HEK293 (cell line): ENCODE measurements around the gene GCK.
A peak's percentile ranks its signal among the peaks of the same experiment; 100 is the strongest.

ENCODE experiments used
- CTCF ChIA-PET: fragments of 350-600 bp; formaldehyde crosslinking; extraction: SDS; loops from one replicate; lab custom pipeline; 2021; ENCODE audit warnings: antibody characterized with exemption; lab: Yijun Ruan, JAX
- POLR2A ChIA-PET: fragments of 300-600 bp; formaldehyde crosslinking; extraction: SDS; loops from one replicate; lab custom pipeline; 2020; ENCODE audit warnings: antibody characterized with exemption, inconsistent platforms; lab: Yijun Ruan, JAX
- H3K27ac ChIP-seq: fragments of 200-500 bp; sonication (Bioruptor generic); 2 replicates; pipeline ENCODE4 v1.5.1; 2014; ENCODE audit warnings: low read depth, low read length, control low read depth, inconsistent platforms; ENCODE audit errors: extremely low read depth
- H3K36me3 ChIP-seq, 2 experiments: fragments of 200-500 bp in 1 of 2; sonication (Bioruptor generic) in 1 of 2; 1 replicate in 1 of 2; 2 replicates in 1 of 2; pipeline ENCODE4 v1.5.1; 2014 to 2017; ENCODE audit warnings: inconsistent platforms in 2 of 2, low read length in 2 of 2; ENCODE audit not compliant: control insufficient read depth in 2 of 2, insufficient read depth in 1 of 2
- H3K4me1 ChIP-seq: fragments of 200-500 bp; sonication (Bioruptor generic); 2 replicates; pipeline ENCODE4 v1.5.1; 2014; ENCODE audit warnings: mild to moderate bottlenecking, low read length, inconsistent platforms; ENCODE audit not compliant: control insufficient read depth, insufficient read depth
- H3K4me3 ChIP-seq: 2 replicates; pipeline ENCODE4 v1.5.1; 2011; ENCODE audit warnings: low read depth, mild to moderate bottlenecking, control low read depth, low read length, moderate library complexity
- H3K9me3 ChIP-seq: fragments of 200-500 bp; sonication (Bioruptor generic); 2 replicates; pipeline ENCODE4 v1.5.1; 2014; ENCODE audit warnings: low read depth, low read length, inconsistent platforms; ENCODE audit not compliant: control insufficient read depth, insufficient read depth
- BCL6B ChIP-seq: fragments of 450-650 bp; formaldehyde crosslinking; IDR thresholded peaks from 2 replicates; pipeline ENCODE4 v1.5.1; 2017; ENCODE audit warnings: missing biosample characterization, missing genetic modification characterization
- GLI2 ChIP-seq: fragments of 450-650 bp; formaldehyde crosslinking; IDR thresholded peaks from 2 replicates; pipeline ENCODE4; 2017; ENCODE audit warnings: missing biosample characterization, missing genetic modification characterization, low read depth, borderline replicate concordance
- HOXA7 ChIP-seq: sonication (generic); formaldehyde crosslinking; IDR thresholded peaks from 2 replicates; pipeline ENCODE4 v1.8.1; 2022; ENCODE audit warnings: missing genetic modification reagents, borderline replicate concordance
- KLF10 ChIP-seq: fragments of 450-650 bp; IDR thresholded peaks from 2 replicates; pipeline ENCODE4 v1.5.1; 2018; ENCODE audit warnings: missing biosample characterization, mild to moderate bottlenecking, missing genetic modification characterization
- MEIS1 ChIP-seq: sonication (generic); formaldehyde crosslinking; IDR thresholded peaks from 2 replicates; pipeline ENCODE4 v1.8.1; 2022; ENCODE audit warnings: missing genetic modification reagents, mild to moderate bottlenecking, borderline replicate concordance
- PRDM2 ChIP-seq: fragments of 450-650 bp; formaldehyde crosslinking; IDR thresholded peaks from 2 replicates; pipeline ENCODE4 v1.5.1; 2016; ENCODE audit warnings: missing biosample characterization, missing genetic modification characterization, borderline replicate concordance
- ZBTB17 ChIP-seq: fragments of 450-650 bp; formaldehyde crosslinking; IDR thresholded peaks from 2 replicates; pipeline ENCODE4 v1.5.1; 2016; ENCODE audit warnings: missing biosample characterization, missing genetic modification characterization
- ZIC2 ChIP-seq: fragments of 450-650 bp; formaldehyde crosslinking; IDR thresholded peaks from 2 replicates; pipeline ENCODE4 v1.5.1; 2016; ENCODE audit warnings: missing biosample characterization, missing genetic modification characterization
- ZNF140 ChIP-seq: fragments of 450-650 bp; formaldehyde crosslinking; IDR thresholded peaks from 2 replicates; pipeline ENCODE4 v1.5.1; 2016; ENCODE audit warnings: missing biosample characterization, missing genetic modification characterization
- ZNF26 ChIP-seq: fragments of 450-650 bp; formaldehyde crosslinking; IDR thresholded peaks from 2 replicates; pipeline ENCODE4 v1.5.1; 2016; ENCODE audit warnings: missing biosample characterization, missing genetic modification characterization
- ZNF341 ChIP-seq: fragments of 450-650 bp; formaldehyde crosslinking; IDR thresholded peaks from 2 replicates; pipeline ENCODE4; 2016; ENCODE audit warnings: low read depth, missing biosample characterization, missing genetic modification characterization
- ZNF350 ChIP-seq: fragments of 450-650 bp; formaldehyde crosslinking; IDR thresholded peaks from 2 replicates; pipeline ENCODE4 v1.5.0; 2017; ENCODE audit warnings: missing biosample characterization, mild to moderate bottlenecking, missing genetic modification characterization
- ZNF404 ChIP-seq: fragments of 450-650 bp; formaldehyde crosslinking; IDR thresholded peaks from 2 replicates; pipeline ENCODE4 v1.5.1; 2017; ENCODE audit warnings: missing biosample characterization, missing genetic modification characterization
- ZNF514 ChIP-seq: fragments of 450-650 bp; formaldehyde crosslinking; IDR thresholded peaks from 2 replicates; pipeline ENCODE4 v1.5.1; 2016; ENCODE audit warnings: missing biosample characterization, missing genetic modification characterization
- ZNF560 ChIP-seq: fragments of 450-650 bp; formaldehyde crosslinking; IDR thresholded peaks from 2 replicates; pipeline ENCODE4 v1.5.1; 2017; ENCODE audit warnings: missing biosample characterization, missing genetic modification characterization, borderline replicate concordance
- ZNF596 ChIP-seq: fragments of 450-650 bp; IDR thresholded peaks from 2 replicates; pipeline ENCODE4 v1.5.0; 2018; ENCODE audit warnings: missing biosample characterization, mild to moderate bottlenecking, missing genetic modification characterization, moderate library complexity
- ZNF677 ChIP-seq: fragments of 450-650 bp; IDR thresholded peaks from 2 replicates; pipeline ENCODE4 v1.5.0; 2018; ENCODE audit warnings: missing biosample characterization, mild to moderate bottlenecking, missing genetic modification characterization, moderate library complexity
- ZSCAN30 ChIP-seq: fragments of 450-650 bp; IDR thresholded peaks from 2 replicates; pipeline ENCODE4 v1.5.1; 2018; ENCODE audit warnings: missing biosample characterization, mild to moderate bottlenecking, missing genetic modification characterization, moderate library complexity
- ZSCAN4 ChIP-seq: fragments of 450-650 bp; formaldehyde crosslinking; IDR thresholded peaks from 2 replicates; pipeline ENCODE4 v1.5.1; 2017; ENCODE audit warnings: missing biosample characterization, missing genetic modification characterization
- ZXDB ChIP-seq: fragments of 450-650 bp; formaldehyde crosslinking; IDR thresholded peaks from 2 replicates; pipeline ENCODE4 v1.5.1; 2016; ENCODE audit warnings: missing biosample characterization, missing genetic modification characterization

Gene GCK

GRCh38 chr7:44158096-44158872, 31.0 kb downstream of the GCK start:
- H3K9me3 ChIP-seq, result no peaks in the 10 kb centered on the region
- CTCF ChIA-PET, result interaction anchor here (0.6 kb wide), 1 partner anchor 26 kb away, joined by 3 read pairs; no protein-coding TSS in a partner anchor
- TF ChIP-seq PRDM2 (tag by site-specific recombination) (no peak), ZNF560 (tag by site-specific recombination) (no peak), KLF10 (tag by site-specific recombination) (no peak), ZNF677 (tag by site-specific recombination) (no peak), ZNF596 (tag by site-specific recombination) (no peak), ZXDB (tag by site-specific recombination) (no peak), ZNF341 (tag by site-specific recombination) (no peak), ZSCAN30 (tag by site-specific recombination) (no peak), BCL6B (tag by site-specific recombination) (no peak), ZSCAN4 (tag by site-specific recombination) (no peak), MEIS1 (CRISPR knock-in tag) (no peak)
- POLR2A ChIA-PET, result no interaction called here
- no peaks in the 10 kb centered on the region for H3K36me3 ChIP-seq
- no peaks in the 10 kb centered on the region for H3K4me1 ChIP-seq
- no peak overlapping the region for H3K27ac ChIP-seq
- no peak overlapping the region for H3K4me3 ChIP-seq

GRCh38 chr7:44157116-44158080, 31.8 kb downstream of the GCK start:
- Histone ChIP-seq H3K36me3 (no peaks in the 10 kb centered on the region), H3K4me1 (no peaks in the 10 kb centered on the region), H3K9me3 (no peaks in the 10 kb centered on the region), H3K27ac (no peak overlapping the region), H3K4me3 (no peak overlapping the region)
- ChIA-PET POLR2A (no interaction called here), CTCF (no interaction called here)
- TF ChIP-seq ZNF140 (tag by site-specific recombination) (no peak), ZNF404 (tag by site-specific recombination) (no peak), ZNF26 (tag by site-specific recombination) (no peak), ZBTB17 (tag by site-specific recombination) (0 out of 2 replicates have a peak, but pooled peaks have one; percentile 27), ZNF350 (tag by site-specific recombination) (no peak), ZIC2 (tag by site-specific recombination) (peak; percentile 26; the same call in 1 of the 2 replicates), ZNF514 (tag by site-specific recombination) (no peak), GLI2 (no peak), HOXA7 (no peak)
